HG03457 (cell line): Measurements from ENCODE around the gene YIPF5.

Experiments used
- ATAC-seq: cut with Tn5 transposase; IDR thresholded peaks from one replicate; pipeline ENCODE4 v1.9.1; 2021; ENCODE audit warnings: moderate number of reproducible peaks; ENCODE audit not compliant: unreplicated experiment

The YIPF5 gene

DNA sequence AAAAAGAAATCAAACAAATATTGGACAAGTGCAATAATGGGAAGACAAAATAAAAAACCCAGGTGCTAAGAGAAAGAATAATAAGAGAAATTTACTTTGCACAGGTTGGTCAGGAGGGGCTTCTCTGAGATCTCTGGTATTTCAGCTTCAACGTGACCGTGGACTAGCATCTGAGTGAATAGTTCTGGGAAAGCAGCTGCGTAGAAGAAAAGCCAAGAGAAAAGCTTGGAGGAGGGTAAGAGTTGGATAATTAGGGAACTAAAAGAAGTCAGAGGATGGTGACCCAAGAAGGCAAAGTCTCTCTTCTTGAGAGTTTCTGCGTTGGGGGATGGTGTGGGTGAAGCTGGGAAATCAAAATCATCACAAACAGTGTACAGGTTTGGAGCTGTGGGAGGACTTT, 41.6 kb downstream of the YIPF5 start:
- no peak for ATAC-seq

DNA sequence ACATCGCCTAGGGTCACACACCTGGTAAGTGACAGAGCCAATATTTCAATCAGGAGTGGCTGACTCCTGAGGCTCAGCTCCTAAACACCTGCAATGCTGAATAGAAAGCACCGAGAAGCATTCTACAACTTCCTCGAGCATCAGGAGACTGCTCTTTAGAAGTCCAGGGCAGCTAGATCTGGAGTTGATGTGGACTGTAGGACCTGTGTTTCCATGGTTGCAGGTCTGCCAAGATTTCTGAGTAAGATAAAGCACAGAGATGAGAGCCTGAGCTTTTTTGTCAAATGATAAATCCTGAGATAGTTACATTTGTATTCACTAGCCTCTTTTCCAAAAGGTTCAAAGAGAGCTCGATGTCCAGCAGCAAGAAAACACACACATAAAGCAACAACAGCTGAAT, 43.8 kb downstream of the YIPF5 start:
- no peak for ATAC-seq

DNA sequence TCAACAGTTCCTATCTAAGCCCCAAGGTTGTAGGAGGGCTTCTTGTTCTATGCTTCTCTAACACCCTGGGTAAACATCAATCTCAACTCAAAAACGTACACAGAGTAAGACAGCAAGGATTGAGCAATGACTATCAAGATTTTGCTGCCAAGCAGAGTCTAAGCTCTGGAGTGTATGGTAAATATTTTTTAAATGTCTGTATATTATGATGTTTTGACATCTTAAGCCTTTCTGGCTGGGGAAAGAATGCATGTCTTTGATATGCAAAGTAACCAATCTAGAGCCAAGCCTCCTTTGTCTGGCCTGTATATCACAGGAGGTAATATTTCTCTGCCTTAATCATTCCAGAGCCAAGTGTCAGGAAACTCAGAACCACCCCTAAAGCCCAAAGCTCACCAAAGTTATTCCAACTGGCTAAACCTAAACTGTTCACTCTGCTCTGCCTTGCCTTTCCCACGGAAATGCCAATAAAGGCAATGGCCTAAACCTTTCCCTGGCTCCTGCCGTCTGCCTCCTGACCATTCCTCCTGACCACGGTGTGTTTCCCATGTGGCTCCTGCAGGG, 45.2 kb downstream of the YIPF5 start:
- no peak for ATAC-seq

DNA sequence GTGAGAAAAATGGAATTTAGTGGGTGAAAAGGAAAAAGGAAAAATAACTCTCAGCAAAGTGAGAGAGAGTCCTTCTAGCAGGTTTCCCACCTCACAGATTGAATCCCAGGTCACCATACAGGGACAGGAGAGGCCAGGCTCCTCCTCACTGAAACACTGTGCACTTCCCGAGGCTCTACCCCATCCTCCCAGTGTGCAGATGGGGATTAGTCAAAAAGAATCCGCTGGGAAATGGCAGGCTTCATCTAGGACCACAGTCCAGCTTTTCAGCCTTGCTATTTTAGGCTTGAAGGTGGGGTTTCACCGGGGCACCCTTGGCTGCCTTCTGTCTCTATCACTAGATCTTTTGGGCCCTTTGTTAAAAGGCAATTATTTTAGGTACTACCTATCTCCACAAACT, 47.8 kb downstream of the YIPF5 start:
- ATAC-seq: no peak

DNA sequence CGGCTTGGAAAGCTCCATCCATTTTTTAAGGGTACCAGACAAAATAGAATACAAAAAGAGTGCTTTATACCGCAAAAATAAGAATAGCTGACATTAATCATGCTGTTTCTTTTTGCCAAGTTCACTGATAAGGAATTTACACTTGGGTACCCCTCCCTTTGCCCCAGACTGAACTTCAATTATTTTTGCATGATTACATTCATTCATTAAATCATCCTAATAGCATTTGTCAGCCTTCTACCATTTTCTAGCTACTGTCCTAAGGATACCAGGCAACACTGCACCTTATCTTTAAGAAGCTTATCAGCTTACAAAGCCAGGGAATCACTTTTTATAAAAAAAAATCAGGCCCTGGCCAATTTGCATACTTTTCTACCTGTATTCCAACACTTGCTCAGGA, 48.4 kb downstream of the YIPF5 start:
- no peak for ATAC-seq

DNA sequence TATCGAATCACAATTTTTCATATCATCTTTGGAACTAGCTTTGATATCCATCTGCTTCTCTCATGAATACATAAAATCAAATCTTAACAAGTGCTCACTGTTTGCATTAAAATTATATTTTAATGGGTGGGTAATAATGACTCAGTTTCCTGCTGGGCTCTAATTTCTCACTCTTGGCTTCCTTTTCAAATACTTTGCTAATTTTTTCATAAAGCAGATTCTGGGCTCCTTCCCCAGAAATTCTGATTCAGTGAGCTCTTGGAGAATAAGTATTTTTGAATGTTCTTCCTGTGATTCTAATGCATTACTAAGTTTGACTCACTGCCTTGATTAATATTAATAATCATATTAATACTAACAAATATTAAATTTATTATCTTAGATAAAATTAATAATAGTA, 48.9 kb downstream of the YIPF5 start:
- ATAC-seq: no peak

DNA sequence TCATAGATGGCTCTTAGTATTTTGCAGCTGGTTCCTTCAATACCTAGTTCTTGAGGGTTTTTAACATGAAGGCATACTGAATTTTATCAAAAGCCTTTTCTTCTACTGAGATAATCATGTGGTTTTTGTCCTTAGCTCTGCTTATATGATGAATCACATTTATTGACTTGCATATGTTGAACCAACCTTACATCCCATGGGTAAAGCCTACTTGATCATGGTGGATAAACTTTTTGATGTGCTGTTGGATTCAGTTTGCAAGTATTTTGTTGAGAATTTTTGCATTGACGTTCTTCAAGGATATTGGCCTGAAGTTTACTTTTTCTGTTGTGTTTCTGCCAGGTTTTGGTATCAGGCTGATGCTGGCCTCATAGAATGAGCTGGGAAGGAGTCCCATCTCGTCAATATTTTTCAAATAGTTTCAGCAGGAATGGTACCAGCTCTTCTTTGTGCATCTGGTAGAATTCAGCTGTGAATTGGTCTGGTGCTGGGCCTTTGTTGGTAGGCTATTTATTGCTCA, 49.7 kb downstream of the YIPF5 start:
- no peak for ATAC-seq

DNA sequence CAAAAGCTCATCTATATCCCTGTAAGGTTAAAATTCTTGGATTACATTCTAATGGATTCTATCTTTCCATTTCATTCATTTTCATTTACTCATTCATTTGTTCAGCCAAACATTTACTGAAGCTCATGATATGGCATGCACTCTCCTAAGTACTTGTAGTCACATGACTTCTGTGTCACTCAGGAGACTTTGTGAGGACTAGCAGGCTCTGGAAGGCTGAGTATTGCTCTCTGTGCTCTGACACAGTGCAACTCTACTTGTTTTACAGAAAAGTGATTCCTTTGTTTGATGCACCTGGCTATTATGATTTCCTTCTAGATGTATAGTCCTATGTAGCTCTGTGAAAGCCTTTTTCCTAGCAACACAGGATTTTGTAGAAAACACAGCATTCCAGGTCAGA, 53.0 kb downstream of the YIPF5 start:
- no peak for ATAC-seq

DNA sequence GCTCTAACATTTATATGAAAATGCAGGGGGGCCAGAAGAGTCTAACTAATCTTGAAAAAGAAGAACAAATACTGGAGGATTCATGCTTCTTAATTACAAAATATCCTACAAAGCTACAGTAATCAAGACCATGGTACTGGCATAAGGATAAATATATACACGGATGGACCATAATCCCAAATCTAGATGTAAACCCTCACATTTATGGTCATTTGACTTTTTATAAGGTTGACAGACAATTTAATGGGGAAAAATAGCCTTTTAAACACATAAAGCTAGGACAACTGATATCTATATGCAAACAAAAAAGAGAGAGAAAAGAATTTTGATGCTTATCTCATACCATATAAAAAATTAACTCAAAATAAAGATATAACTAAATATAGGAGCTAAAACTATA, 55.9 kb downstream of the YIPF5 start:
- ATAC-seq: no peak
